ENCODE measurements around the gene SLC9A8. TPM values are rescaled to one million over a fixed set of nuclear protein-coding genes. Genes with fewer than 3 reads are reported as not detected.
A peak's percentile ranks its signal among the peaks of the same experiment; 100 is the strongest.

Gene SLC9A8
- total RNA-seq, 1 donor from 2014 or later = 5.2 TPM

DNA sequence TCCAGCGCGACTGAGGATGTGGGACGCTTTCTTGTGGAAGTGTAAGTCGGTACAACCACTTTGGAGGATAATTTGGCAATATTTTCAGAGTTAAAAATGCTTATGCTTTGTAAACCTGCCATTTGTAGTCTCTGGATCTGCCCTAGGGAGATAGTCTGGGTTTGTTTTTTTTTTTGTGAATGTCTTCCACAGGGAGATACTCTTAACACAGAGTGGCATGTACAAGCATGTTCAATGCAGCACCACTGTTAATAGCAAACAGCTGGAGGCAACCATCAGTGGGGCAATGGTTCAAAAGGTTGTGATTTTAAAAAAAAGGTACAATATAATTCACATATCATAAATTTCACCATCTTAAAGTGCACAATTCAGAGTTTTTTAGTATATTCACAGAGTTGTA lies 22.4 kb downstream of the SLC9A8 start:
- Mint-ChIP-seq H3K4me3 (ENCODE audit: unreplicated experiment) (no peak overlapping the region), H3K27ac (ENCODE audit: unreplicated experiment) (no peak overlapping the region), H3K4me1 (ENCODE audit: low read depth) (peaks cover 40% of the 10 kb centered on the region), H3K9me3 (ENCODE audit: low read depth) (peaks cover 5% of the 10 kb centered on the region), H3K27me3 (ENCODE audit: low read depth) (no peaks in the 10 kb centered on the region), H3K36me3 (ENCODE audit: low read depth) (peaks cover 10% of the 10 kb centered on the region)
- TF ChIP-seq, protein P1, sequence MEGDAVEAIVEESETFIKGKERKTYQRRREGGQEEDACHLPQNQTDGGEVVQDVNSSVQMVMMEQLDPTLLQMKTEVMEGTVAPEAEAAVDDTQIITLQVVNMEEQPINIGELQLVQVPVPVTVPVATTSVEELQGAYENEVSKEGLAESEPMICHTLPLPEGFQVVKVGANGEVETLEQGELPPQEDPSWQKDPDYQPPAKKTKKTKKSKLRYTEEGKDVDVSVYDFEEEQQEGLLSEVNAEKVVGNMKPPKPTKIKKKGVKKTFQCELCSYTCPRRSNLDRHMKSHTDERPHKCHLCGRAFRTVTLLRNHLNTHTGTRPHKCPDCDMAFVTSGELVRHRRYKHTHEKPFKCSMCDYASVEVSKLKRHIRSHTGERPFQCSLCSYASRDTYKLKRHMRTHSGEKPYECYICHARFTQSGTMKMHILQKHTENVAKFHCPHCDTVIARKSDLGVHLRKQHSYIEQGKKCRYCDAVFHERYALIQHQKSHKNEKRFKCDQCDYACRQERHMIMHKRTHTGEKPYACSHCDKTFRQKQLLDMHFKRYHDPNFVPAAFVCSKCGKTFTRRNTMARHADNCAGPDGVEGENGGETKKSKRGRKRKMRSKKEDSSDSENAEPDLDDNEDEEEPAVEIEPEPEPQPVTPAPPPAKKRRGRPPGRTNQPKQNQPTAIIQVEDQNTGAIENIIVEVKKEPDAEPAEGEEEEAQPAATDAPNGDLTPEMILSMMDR (IDR thresholded peaks at IDR 0.05) = no peak
- DNase-seq (ENCODE audit: low spot score) = no peak

DNA sequence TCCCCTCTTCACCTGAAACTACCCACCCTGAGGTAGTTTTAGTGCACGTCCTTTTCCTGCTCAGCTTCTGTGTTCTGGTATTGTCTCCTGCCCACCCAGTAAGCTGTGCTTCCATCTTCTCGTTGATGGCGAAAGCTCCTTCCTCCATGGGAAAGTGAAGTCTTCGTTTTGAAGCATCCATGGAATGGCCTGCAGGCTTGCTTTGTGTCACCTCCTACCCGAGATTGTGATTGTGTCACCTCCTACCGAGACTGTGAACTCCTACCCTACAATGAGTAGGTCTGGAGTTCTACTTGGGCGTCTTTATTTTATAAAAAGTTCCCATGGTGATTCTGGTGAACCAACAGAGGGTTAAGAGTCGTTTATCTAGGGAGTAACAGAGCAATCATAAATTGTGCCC lies 25.9 kb downstream of the SLC9A8 start:
- Mint-ChIP-seq H3K27ac (ENCODE audit: unreplicated experiment) (peak overlapping the region; percentile 77), H3K9me3 (ENCODE audit: low read depth) (peaks cover 9% of the 10 kb centered on the region), H3K4me3 (ENCODE audit: unreplicated experiment) (no peak overlapping the region), H3K4me1 (ENCODE audit: low read depth) (peaks cover 35% of the 10 kb centered on the region), H3K36me3 (ENCODE audit: low read depth) (peaks cover 14% of the 10 kb centered on the region), H3K27me3 (ENCODE audit: low read depth) (no peaks in the 10 kb centered on the region)
- TF ChIP-seq, protein P1 (IDR thresholded peaks at IDR 0.05) = no peak
- DNase-seq (ENCODE audit: low spot score) = no peak

DNA sequence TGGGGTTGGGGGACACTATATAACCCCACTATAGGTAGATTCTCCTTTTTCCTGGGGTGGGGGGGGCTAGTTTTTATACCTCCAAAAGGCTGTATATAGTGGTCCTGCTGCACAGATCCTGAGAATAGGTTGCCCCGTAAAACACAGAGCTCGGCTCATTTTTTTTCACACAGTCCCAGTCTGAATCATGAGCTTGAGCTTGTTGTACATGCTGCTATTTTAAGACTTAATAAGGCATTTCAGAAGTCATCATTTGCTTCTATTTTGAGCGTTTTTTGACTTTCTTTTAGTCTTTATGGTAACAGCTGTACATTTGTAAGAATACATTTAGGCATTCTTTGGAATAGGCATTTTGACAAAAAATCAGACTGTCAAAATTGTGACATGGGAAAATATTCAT lies 30.5 kb downstream of the SLC9A8 start:
- peaks cover 38% of the 10 kb centered on the region for H3K4me1 Mint-ChIP-seq (ENCODE audit: low read depth)
- no peak for DNase-seq (ENCODE audit: low spot score)

DNA sequence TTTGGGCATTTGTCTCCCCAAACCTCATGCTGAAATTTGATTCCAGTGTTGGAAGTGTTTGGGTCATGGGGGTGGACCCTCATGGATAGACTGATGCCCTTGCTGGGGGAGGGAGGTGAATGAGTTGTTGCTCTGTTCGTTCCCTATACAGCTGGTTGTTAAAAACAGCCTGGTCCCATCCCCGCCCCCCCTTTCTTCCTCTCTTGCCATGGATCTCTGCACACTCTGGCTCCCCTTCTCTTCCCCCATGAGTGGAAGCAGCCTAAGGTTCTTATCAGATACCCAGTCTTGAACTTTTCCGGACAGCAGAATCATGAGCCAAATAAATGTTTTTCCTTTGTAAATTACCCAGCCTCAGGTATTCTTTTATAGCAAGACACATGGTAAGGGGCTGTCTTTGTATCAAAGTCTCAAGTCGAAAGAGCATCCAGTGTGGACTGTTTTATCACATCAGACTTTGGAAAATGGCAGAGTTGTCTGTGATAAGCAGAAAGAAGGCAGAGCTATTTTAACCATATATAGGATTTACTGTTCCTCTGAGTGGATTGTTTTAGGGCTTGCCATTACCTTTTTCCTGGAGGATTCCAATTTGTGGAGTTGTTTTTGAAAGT lies 31.2 kb downstream of the SLC9A8 start:
- TF ChIP-seq, protein P1 (IDR thresholded peaks at IDR 0.05) = no peak
- H3K36me3 Mint-ChIP-seq (ENCODE audit: low read depth) = peaks cover 11% of the 10 kb centered on the region
- H3K4me1 Mint-ChIP-seq (ENCODE audit: low read depth) = peaks cover 33% of the 10 kb centered on the region
- peaks cover 4% of the 10 kb centered on the region for H3K9me3 Mint-ChIP-seq (ENCODE audit: low read depth)
- no peaks in the 10 kb centered on the region for H3K27me3 Mint-ChIP-seq (ENCODE audit: low read depth)
- H3K4me3 Mint-ChIP-seq (ENCODE audit: unreplicated experiment) = no peak overlapping the region
- peak overlapping the region; percentile 49 for H3K27ac Mint-ChIP-seq (ENCODE audit: unreplicated experiment)
- DNase-seq (ENCODE audit: low spot score) = no peak

More for the DNA sequence above, 30.5 kb downstream of the SLC9A8 start:
- no peak overlapping the region for H3K4me3 Mint-ChIP-seq (ENCODE audit: unreplicated experiment)
- H3K27me3 Mint-ChIP-seq (ENCODE audit: low read depth) = no peaks in the 10 kb centered on the region
- peaks cover 9% of the 10 kb centered on the region for H3K36me3 Mint-ChIP-seq (ENCODE audit: low read depth)
- peaks cover 4% of the 10 kb centered on the region for H3K9me3 Mint-ChIP-seq (ENCODE audit: low read depth)
- TF ChIP-seq, protein P1 (IDR thresholded peaks at IDR 0.05) = no peak
- H3K27ac Mint-ChIP-seq (ENCODE audit: unreplicated experiment) = peak overlapping the region; percentile 88

DNA sequence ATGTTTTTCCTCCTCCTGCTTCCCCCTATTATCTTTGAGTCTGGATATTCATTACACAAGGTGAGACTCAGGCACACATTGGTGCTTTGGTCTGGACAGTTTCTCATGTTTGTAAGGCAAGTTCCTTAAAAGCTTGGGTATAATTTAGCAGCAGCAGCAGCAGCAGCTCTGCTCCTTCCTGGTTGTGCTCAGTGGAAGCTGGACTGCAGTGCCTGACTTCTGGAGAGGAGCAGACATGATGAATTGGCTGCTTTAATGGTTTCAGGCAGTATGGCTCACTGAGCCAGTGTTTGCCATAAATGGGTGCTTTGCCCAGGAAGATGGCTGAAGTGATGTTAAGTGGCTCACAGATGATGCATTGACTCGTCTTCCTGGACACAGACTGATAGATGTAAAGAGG lies 32.4 kb downstream of the SLC9A8 start:
- Mint-ChIP-seq H3K27me3 (ENCODE audit: low read depth) (no peaks in the 10 kb centered on the region), H3K4me3 (ENCODE audit: unreplicated experiment) (no peak overlapping the region), H3K36me3 (ENCODE audit: low read depth) (peaks cover 11% of the 10 kb centered on the region), H3K27ac (ENCODE audit: unreplicated experiment) (peak overlapping the region; percentile 22), H3K4me1 (ENCODE audit: low read depth) (peaks cover 29% of the 10 kb centered on the region), H3K9me3 (ENCODE audit: low read depth) (peaks cover 4% of the 10 kb centered on the region)
- TF ChIP-seq, protein P1 (IDR thresholded peaks at IDR 0.05) = no peak
- no peak for DNase-seq (ENCODE audit: low spot score)
